Right lobe of liver (tissue), 4 donors: ENCODE data around the gene RYR3.

Experiments
- POLR2A ChIP-seq: fragments of 450-650 bp; IDR thresholded peaks from one replicate; pipeline ENCODE4 v1.6.1; 2017; ENCODE audit warnings: antibody characterized with exemption, mild to moderate bottlenecking
- TF ChIP-seq, protein P1 (sequence below), 4 donors: fragments of 200-600 bp in 3 of 4; fragments of 450-650 bp in 1 of 4; IDR thresholded peaks; one replicate each; pipeline versions ENCODE4 v1.5.1 to v1.8.0; 2016 to 2022; ENCODE audit warnings: antibody characterized with exemption in 4 of 4, mild to moderate bottlenecking in 2 of 4
- donor health status: DM: no; HTN: no; CAD: no.
- donor health status: DM: no; HTN: no; CAD: no.
- donor health status: DM: no; HTN: yes; CAD: no.

- TF ChIP-seq, protein P1, sequence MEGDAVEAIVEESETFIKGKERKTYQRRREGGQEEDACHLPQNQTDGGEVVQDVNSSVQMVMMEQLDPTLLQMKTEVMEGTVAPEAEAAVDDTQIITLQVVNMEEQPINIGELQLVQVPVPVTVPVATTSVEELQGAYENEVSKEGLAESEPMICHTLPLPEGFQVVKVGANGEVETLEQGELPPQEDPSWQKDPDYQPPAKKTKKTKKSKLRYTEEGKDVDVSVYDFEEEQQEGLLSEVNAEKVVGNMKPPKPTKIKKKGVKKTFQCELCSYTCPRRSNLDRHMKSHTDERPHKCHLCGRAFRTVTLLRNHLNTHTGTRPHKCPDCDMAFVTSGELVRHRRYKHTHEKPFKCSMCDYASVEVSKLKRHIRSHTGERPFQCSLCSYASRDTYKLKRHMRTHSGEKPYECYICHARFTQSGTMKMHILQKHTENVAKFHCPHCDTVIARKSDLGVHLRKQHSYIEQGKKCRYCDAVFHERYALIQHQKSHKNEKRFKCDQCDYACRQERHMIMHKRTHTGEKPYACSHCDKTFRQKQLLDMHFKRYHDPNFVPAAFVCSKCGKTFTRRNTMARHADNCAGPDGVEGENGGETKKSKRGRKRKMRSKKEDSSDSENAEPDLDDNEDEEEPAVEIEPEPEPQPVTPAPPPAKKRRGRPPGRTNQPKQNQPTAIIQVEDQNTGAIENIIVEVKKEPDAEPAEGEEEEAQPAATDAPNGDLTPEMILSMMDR (IDR thresholded peaks at IDR 0.05), result no peak
- no peak for TF ChIP-seq POLR2A
Measured at GRCh38 chr15:33430577-33430976, 119.8 kb downstream of the RYR3 start.
